PFSK-1 (cell line): ENCODE results near the gene HJURP.

Experiments used
- FOXP2 ChIP-seq: optimal IDR thresholded peaks from 2 replicates; pipeline ENCODE3; 2011; ENCODE audit warnings: borderline replicate concordance, control low read depth, inconsistent platforms; ENCODE audit not compliant: insufficient read depth; ENCODE audit errors: extremely low read length, extremely low read depth
- POLR2AphosphoS5 ChIP-seq: IDR thresholded peaks from 2 replicates; pipeline ENCODE4 v1.6.1; 2012; ENCODE audit warnings: low read depth, mild to moderate bottlenecking, control low read depth, low read length, moderate library complexity
- SIN3A ChIP-seq: IDR thresholded peaks from 2 replicates; pipeline ENCODE4 v1.6.1; 2012; ENCODE audit warnings: mild to moderate bottlenecking, low read length, moderate library complexity, borderline replicate concordance; ENCODE audit not compliant: insufficient read depth
- TAF1 ChIP-seq: IDR thresholded peaks from 2 replicates; pipeline ENCODE4 v1.6.1; 2012; ENCODE audit warnings: low read length, control low read depth, borderline replicate concordance; ENCODE audit not compliant: insufficient read depth
- TF ChIP-seq, protein P1 (sequence below), 2 experiments: IDR thresholded peaks; 2 replicates each; pipeline versions ENCODE4 v1.6.1 to v1.8.0; 2011 to 2012; ENCODE audit warnings: low read depth in 2 of 2, low read length in 2 of 2, control low read depth in 1 of 2, inconsistent platforms in 1 of 2, mild to moderate bottlenecking in 1 of 2, moderate library complexity in 1 of 2; ENCODE audit not compliant: insufficient read depth in 1 of 2

Gene HJURP

DNA sequence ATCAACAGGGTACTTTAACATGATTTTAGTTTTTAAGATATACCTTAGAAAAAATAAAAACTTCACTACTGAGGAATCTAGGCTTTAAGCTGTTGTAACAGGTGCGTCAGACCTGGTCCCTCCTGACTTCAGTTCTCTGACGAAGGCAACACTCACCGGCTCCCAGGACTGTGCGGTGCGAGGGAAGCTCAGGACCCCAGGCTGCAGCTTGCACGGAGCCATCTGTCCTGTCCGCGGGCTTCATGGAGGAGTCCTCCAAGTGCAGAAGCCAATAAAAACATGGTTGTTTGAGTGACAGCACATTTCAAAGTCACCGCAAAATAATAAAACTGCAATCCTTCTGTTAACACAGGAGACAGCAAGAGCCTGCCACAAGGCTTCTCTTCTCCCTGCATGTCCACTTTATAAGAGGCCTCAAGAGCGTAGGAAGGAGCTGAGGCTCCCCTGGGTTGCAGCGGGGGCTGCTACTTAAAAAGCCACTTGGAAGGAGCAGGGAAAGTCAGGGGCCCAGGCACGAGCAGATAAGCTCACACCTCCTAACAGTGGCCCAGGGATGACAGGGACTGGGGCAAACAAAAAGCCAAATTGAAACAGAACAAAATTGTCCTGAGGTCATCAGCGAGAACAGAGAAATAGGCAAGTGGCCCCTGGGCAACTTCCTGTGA lies 4.6 kb downstream of the HJURP start:
- TF ChIP-seq SIN3A (no peak), TAF1 (no peak), POLR2AphosphoS5 (no peak; the same call in 1 of the 2 replicates), FOXP2 (no peak)
- TF ChIP-seq, protein P1, sequence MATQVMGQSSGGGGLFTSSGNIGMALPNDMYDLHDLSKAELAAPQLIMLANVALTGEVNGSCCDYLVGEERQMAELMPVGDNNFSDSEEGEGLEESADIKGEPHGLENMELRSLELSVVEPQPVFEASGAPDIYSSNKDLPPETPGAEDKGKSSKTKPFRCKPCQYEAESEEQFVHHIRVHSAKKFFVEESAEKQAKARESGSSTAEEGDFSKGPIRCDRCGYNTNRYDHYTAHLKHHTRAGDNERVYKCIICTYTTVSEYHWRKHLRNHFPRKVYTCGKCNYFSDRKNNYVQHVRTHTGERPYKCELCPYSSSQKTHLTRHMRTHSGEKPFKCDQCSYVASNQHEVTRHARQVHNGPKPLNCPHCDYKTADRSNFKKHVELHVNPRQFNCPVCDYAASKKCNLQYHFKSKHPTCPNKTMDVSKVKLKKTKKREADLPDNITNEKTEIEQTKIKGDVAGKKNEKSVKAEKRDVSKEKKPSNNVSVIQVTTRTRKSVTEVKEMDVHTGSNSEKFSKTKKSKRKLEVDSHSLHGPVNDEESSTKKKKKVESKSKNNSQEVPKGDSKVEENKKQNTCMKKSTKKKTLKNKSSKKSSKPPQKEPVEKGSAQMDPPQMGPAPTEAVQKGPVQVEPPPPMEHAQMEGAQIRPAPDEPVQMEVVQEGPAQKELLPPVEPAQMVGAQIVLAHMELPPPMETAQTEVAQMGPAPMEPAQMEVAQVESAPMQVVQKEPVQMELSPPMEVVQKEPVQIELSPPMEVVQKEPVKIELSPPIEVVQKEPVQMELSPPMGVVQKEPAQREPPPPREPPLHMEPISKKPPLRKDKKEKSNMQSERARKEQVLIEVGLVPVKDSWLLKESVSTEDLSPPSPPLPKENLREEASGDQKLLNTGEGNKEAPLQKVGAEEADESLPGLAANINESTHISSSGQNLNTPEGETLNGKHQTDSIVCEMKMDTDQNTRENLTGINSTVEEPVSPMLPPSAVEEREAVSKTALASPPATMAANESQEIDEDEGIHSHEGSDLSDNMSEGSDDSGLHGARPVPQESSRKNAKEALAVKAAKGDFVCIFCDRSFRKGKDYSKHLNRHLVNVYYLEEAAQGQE (IDR thresholded peaks at IDR 0.05; ENCODE audit: insufficient read depth in 1 of 2, low read depth in 2 of 2, low read length in 2 of 2): no peak

DNA sequence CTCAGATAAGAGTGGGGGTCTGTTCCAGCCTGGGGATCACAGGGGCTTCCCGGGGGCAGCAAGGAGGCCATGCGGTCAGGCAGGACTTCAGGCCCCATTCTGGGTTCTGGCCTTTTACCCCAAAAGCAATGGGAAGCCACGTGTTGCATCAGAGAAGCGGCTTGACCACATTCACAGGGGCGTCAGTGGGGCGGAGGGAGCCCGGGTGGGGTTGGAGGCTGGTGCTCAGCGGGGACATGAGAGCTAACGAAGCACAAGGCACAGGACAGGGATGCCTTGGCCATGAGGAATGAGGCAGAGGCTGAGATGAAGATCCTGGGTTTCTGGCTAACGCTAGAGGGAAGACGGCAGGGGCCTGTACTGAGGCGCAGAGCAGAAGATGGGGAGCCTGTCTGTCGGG lies 6.1 kb downstream of the HJURP start:
- no peak for TF ChIP-seq TAF1
- no peak for TF ChIP-seq FOXP2
- TF ChIP-seq, protein P1 (IDR thresholded peaks at IDR 0.05; ENCODE audit: insufficient read depth in 1 of 2, low read depth in 2 of 2, low read length in 2 of 2): no peak
- TF ChIP-seq POLR2AphosphoS5: no peak
- TF ChIP-seq SIN3A: no peak

DNA sequence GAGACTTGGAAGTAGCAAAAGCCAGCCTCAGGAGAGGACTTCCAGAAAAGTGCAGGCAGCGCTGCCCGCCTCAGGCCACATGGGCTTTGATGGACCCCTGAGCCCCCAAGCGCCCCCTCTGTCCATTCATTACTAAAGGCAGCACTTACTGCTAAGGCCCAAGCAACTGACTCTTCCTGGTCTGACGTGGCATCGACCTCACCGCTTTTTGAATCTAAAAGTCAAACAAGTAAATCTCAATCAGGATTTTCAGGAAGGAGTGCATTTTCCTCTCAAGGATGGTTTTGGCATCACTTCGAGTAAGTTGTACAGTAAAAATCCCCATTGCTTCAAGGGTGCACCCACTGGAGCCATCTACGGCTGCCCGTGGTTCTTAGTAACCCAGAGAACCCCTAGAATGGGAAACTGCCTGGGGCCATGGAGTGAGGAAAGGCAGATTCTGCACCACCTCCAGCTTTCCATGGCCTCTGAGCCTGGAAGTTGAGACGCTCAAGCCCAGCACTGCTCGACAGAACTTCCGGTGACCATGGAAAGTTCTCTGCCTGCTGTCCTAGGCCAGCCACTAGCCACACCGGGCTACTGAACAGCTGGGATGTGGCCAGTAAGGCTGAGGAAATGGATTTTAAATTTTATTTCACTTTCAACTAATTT lies 7.0 kb downstream of the HJURP start:
- TF ChIP-seq FOXP2 (no peak), TAF1 (no peak), SIN3A (no peak), POLR2AphosphoS5 (no peak)
- TF ChIP-seq, protein P1 (IDR thresholded peaks at IDR 0.05; ENCODE audit: insufficient read depth in 1 of 2, low read depth in 2 of 2, low read length in 2 of 2): no peak

DNA sequence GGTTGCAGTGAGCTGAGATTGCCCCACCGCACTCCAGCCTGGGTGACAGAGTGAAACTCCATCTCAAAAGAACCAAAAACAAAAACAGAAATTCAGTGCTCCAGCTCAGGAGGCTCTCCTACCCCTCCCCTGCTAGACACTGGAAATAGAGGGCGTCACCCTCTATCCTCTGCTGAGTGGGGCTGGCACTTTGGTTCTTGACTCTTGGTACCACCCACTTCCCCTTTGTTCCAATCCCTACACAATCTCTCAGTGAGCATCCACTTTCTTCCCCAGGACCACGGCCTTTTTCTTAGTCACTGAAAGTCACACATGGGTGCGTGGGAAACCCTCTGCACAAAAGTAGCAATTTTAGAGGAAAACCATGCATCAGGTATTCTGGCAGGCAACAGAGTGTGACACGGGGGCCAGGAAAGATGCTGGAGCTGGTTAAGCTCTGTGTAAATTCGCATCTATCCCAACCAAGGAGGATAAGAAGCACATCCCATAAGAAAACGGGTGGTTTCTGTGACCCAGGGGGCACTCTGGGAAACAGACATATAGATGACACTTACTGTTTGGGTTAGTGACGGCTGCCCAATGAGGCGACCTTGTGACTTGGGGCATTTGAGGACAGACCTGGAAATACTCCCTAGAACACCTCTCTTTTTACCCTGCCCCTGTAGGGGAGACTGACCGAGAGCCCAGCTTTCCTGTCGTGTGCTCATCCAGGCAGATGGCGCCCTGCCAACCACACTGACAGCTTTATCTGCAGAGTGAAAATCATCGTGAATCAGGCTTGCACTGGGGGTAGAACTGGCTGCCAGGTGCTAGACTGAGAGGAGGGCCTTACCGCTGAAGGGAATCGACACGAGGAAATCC lies 7.7 kb downstream of the HJURP start:
- TF ChIP-seq POLR2AphosphoS5 (no peak), FOXP2 (no peak), SIN3A (no peak), TAF1 (no peak)
- TF ChIP-seq, protein P1 (IDR thresholded peaks at IDR 0.05; ENCODE audit: insufficient read depth in 1 of 2, low read depth in 2 of 2, low read length in 2 of 2): no peak
